Tibial nerve (tissue), 4 donors: ENCODE results near the gene GMPR2.
A peak's percentile ranks its signal among the peaks of the same experiment; 100 is the strongest.

Experiments used
- EP300 ChIP-seq, 2 donors: sonication (generic); formaldehyde crosslinking; IDR thresholded peaks; one replicate each; pipeline ENCODE4 v1.6.1; 2017; ENCODE audit warnings: antibody characterized with exemption in 2 of 2, mild to moderate bottlenecking in 1 of 2
- POLR2A ChIP-seq, 2 donors: fragments of 450-650 bp; IDR thresholded peaks; one replicate each; pipeline ENCODE4 v1.6.1; 2017; ENCODE audit warnings: antibody characterized with exemption in 2 of 2, mild to moderate bottlenecking in 2 of 2, moderate library complexity in 2 of 2
- TF ChIP-seq, protein P1 (sequence below), 5 experiments: fragments of 200-600 bp in 3 of 5; fragments of 450-650 bp in 2 of 5; sonication (generic) in 3 of 5; IDR thresholded peaks; one replicate each; pipeline ENCODE4 v1.5.1; 2016 to 2019; ENCODE audit warnings: antibody characterized with exemption in 5 of 5, mild to moderate bottlenecking in 3 of 5, moderate library complexity in 2 of 5

DNA sequence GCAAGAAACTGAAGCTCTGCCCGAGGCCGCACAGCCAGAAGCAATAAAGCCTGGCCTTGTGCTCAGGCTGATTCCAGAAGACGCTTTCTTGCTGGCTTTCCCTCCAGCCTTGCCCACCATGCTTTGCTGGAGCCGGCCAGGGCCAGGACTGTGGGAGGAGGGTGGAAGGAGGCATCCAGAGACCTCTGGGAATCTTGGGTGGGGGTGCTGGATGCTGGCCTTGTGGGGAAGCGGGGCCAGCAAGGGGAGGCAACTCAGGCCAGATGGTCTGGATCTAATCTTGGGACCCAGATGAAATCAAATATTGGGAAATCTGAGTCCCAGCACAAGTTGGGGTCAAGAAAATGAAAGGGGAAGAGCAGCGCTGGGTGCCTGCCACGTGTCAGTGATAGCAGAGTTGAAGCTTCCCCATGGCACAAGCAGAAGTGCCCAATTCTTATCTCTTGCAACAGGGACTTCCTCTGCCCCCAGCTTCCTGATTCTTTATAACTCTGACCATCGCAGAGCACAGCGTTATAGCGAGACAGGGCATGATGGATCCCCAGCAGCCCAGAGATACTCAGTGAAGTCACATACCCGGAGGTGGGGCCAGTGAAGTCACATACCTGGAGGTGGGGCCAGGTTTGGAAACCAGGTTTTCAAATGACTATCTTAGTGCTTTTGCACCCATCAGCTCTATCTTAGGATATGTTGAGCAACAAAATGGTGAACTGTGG, 45.0 kb downstream of the GMPR2 start:
- TF ChIP-seq, protein P1, sequence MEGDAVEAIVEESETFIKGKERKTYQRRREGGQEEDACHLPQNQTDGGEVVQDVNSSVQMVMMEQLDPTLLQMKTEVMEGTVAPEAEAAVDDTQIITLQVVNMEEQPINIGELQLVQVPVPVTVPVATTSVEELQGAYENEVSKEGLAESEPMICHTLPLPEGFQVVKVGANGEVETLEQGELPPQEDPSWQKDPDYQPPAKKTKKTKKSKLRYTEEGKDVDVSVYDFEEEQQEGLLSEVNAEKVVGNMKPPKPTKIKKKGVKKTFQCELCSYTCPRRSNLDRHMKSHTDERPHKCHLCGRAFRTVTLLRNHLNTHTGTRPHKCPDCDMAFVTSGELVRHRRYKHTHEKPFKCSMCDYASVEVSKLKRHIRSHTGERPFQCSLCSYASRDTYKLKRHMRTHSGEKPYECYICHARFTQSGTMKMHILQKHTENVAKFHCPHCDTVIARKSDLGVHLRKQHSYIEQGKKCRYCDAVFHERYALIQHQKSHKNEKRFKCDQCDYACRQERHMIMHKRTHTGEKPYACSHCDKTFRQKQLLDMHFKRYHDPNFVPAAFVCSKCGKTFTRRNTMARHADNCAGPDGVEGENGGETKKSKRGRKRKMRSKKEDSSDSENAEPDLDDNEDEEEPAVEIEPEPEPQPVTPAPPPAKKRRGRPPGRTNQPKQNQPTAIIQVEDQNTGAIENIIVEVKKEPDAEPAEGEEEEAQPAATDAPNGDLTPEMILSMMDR (IDR thresholded peaks at IDR 0.05), result no peak
- TF ChIP-seq POLR2A (IDR thresholded peaks at IDR 0.05) (no peak), EP300 (IDR thresholded peaks at IDR 0.05) (peak in 1 of 2 donors; percentile 45)
